Activated T-cell treated with anti-CD3 and anti-CD28 coated beads, Interleukin-2, amount 50 U/mL, for 72 hours (primary cell): Measurements from ENCODE around the gene NR2F2. TPM values are rescaled to one million over a fixed set of nuclear protein-coding genes. Genes with fewer than 3 reads are reported as not detected.

Experiments used
- ATAC-seq, 2 donors: fragments of 150-1000 bp; cut with Tn5 transposase; replicated peaks in 1 of 2; 2 replicates each; pipeline ENCODE4 v1.10.0; 2021; ENCODE audit warnings: moderate library complexity in 2 of 2, mild to moderate bottlenecking in 1 of 2
- DNase-seq, 2 donors: peaks; one replicate each; pipeline ENCODE4 v3.0.0; 2021 to 2022; ENCODE audit warnings: mixed read lengths in 1 of 2
- H3K27ac Mint-ChIP-seq: one replicate; pipeline ENCODE4 v1.8.0; 2022; ENCODE audit warnings: mild to moderate bottlenecking, moderate library complexity, mixed read lengths
- H3K27me3 Mint-ChIP-seq: one replicate; pipeline ENCODE4 v1.8.0; 2022; ENCODE audit warnings: low read depth, mixed read lengths
- H3K36me3 Mint-ChIP-seq, 2 donors: one replicate each; pipeline ENCODE4 v1.8.0; 2022; ENCODE audit warnings: mixed read lengths in 2 of 2, mild to moderate bottlenecking in 1 of 2; ENCODE audit not compliant: insufficient read depth in 2 of 2
- H3K4me1 Mint-ChIP-seq: one replicate; pipeline ENCODE4 v1.8.0; 2022; ENCODE audit warnings: low read depth, mixed read lengths
- H3K4me3 Mint-ChIP-seq, 2 donors: one replicate each; pipeline ENCODE4 v1.8.0; 2022; ENCODE audit warnings: mild to moderate bottlenecking in 2 of 2, mixed read lengths in 2 of 2, moderate library complexity in 2 of 2
- H3K9me3 Mint-ChIP-seq, 2 donors: one replicate each; pipeline ENCODE4 v1.8.0; 2022; ENCODE audit warnings: mixed read lengths in 2 of 2
- total RNA-seq, 2 donors: library from RNA; stranded (reverse); gene quantifications; one replicate each; pipeline ENCODE4 v1.2.3, GENCODE V29; 2022

The NR2F2 gene
- total RNA-seq, 2 donors from 2014 or later, result not detected

GRCh38 chr15:96361309-96362010 is 31.0 kb downstream of the NR2F2 start:
- ATAC-seq, result no peak

GRCh38 chr15:96362011-96362754 is 31.7 kb downstream of the NR2F2 start:
- peaks cover 18% of the 10 kb centered on the region for H3K4me1 Mint-ChIP-seq
- H3K27ac Mint-ChIP-seq, result peak overlapping the region; percentile 63
- peaks cover 4 to 11% of the 10 kb centered on the region in 2 donors for H3K36me3 Mint-ChIP-seq
- ATAC-seq (no peak), DNase-seq (no peak)
- peaks cover 83% of the 10 kb centered on the region for H3K27me3 Mint-ChIP-seq
- H3K9me3 Mint-ChIP-seq, result no peaks in the 10 kb centered on the region
- no peak overlapping the region for H3K4me3 Mint-ChIP-seq

More at GRCh38 chr15:96361309-96362010, 31.0 kb downstream of the NR2F2 start:
- Mint-ChIP-seq H3K4me1 (peaks cover 24% of the 10 kb centered on the region), H3K9me3 (no peaks in the 10 kb centered on the region), H3K36me3 (peaks cover 4 to 11% of the 10 kb centered on the region in 2 donors), H3K27me3 (peaks cover 79% of the 10 kb centered on the region), H3K27ac (no peak overlapping the region), H3K4me3 (peak overlapping the region in 1 of 2 donors; percentile 42)
- DNase-seq, result no peak

GRCh38 chr15:96362755-96363651 is 32.5 kb downstream of the NR2F2 start:
- Mint-ChIP-seq H3K36me3 (peaks cover 5 to 11% of the 10 kb centered on the region in 2 donors), H3K27me3 (peaks cover 83% of the 10 kb centered on the region), H3K9me3 (no peaks in the 10 kb centered on the region), H3K4me3 (no peak overlapping the region), H3K4me1 (peaks cover 12% of the 10 kb centered on the region), H3K27ac (peak overlapping the region; percentile 42)
- no peak for DNase-seq
- ATAC-seq, result no peak

GRCh38 chr15:96363707-96364106 is 33.2 kb downstream of the NR2F2 start:
- peaks cover 7 to 8% of the 10 kb centered on the region in 2 donors for H3K36me3 Mint-ChIP-seq
- peaks cover 6% of the 10 kb centered on the region for H3K4me1 Mint-ChIP-seq
- no peak for ATAC-seq
- peak overlapping the region; percentile 42 for H3K27ac Mint-ChIP-seq
- no peaks in the 10 kb centered on the region for H3K9me3 Mint-ChIP-seq
- no peak for DNase-seq
- peaks cover 83% of the 10 kb centered on the region for H3K27me3 Mint-ChIP-seq
- H3K4me3 Mint-ChIP-seq, result no peak overlapping the region

GRCh38 chr15:96365781-96366525 is 35.5 kb downstream of the NR2F2 start:
- H3K27me3 Mint-ChIP-seq, result peaks cover 89% of the 10 kb centered on the region
- H3K4me1 Mint-ChIP-seq, result no peaks in the 10 kb centered on the region
- H3K27ac Mint-ChIP-seq, result no peak overlapping the region
- ATAC-seq (no peak), DNase-seq (no peak)
- H3K4me3 Mint-ChIP-seq, result peak overlapping the region in 1 of 2 donors; percentile 39
- peaks cover 7 to 10% of the 10 kb centered on the region in 2 donors for H3K36me3 Mint-ChIP-seq
- peaks cover 0 to 2% of the 10 kb centered on the region in 2 donors for H3K9me3 Mint-ChIP-seq

GRCh38 chr15:96366526-96366877 is 36.0 kb downstream of the NR2F2 start:
- DNase-seq, result no peak
- Mint-ChIP-seq H3K9me3 (peaks cover 0 to 2% of the 10 kb centered on the region in 2 donors), H3K4me1 (no peaks in the 10 kb centered on the region), H3K27me3 (peaks cover 83% of the 10 kb centered on the region), H3K36me3 (peaks cover 7 to 8% of the 10 kb centered on the region in 2 donors), H3K4me3 (no peak overlapping the region), H3K27ac (no peak overlapping the region)
- no peak for ATAC-seq

GRCh38 chr15:96367311-96368200 is 37.1 kb downstream of the NR2F2 start:
- no peaks in the 10 kb centered on the region for H3K4me1 Mint-ChIP-seq
- H3K4me3 Mint-ChIP-seq, result no peak overlapping the region
- DNase-seq (no peak), ATAC-seq (no peak)
- no peak overlapping the region for H3K27ac Mint-ChIP-seq
- peaks cover 5% of the 10 kb centered on the region in 2 donors for H3K36me3 Mint-ChIP-seq
- peaks cover 79% of the 10 kb centered on the region for H3K27me3 Mint-ChIP-seq
- H3K9me3 Mint-ChIP-seq, result peaks cover 0 to 2% of the 10 kb centered on the region in 2 donors

GRCh38 chr15:96369351-96369750 is 38.9 kb downstream of the NR2F2 start:
- ATAC-seq (no peak), DNase-seq (no peak)
- Mint-ChIP-seq H3K4me3 (no peak overlapping the region), H3K27ac (no peak overlapping the region), H3K27me3 (peaks cover 66% of the 10 kb centered on the region), H3K4me1 (no peaks in the 10 kb centered on the region), H3K36me3 (peaks cover 5% of the 10 kb centered on the region in 2 donors), H3K9me3 (peaks cover 1 to 4% of the 10 kb centered on the region in 2 donors)

GRCh38 chr15:96369825-96370621 is 39.5 kb downstream of the NR2F2 start:
- Mint-ChIP-seq H3K4me1 (no peaks in the 10 kb centered on the region), H3K27ac (no peak overlapping the region), H3K36me3 (peaks cover 5% of the 10 kb centered on the region in 2 donors), H3K4me3 (no peak overlapping the region), H3K9me3 (peaks cover 1 to 4% of the 10 kb centered on the region in 2 donors), H3K27me3 (peaks cover 59% of the 10 kb centered on the region)
- DNase-seq, result no peak
- no peak for ATAC-seq

- ATAC-seq (no peak), DNase-seq (no peak)
- Mint-ChIP-seq H3K9me3 (peaks cover 1 to 4% of the 10 kb centered on the region in 2 donors), H3K27ac (no peak overlapping the region), H3K27me3 (peaks cover 42% of the 10 kb centered on the region), H3K36me3 (peaks cover 2 to 4% of the 10 kb centered on the region in 2 donors), H3K4me1 (no peaks in the 10 kb centered on the region), H3K4me3 (no peak overlapping the region)
These were observed 42.1 kb downstream of the NR2F2 start for GRCh38 chr15:96372554-96372953.

GRCh38 chr15:96374499-96374898 is 44.0 kb downstream of the NR2F2 start:
- no peak overlapping the region for H3K4me3 Mint-ChIP-seq
- DNase-seq, result no peak
- no peaks in the 10 kb centered on the region for H3K4me1 Mint-ChIP-seq
- H3K27me3 Mint-ChIP-seq, result peaks cover 23% of the 10 kb centered on the region
- H3K27ac Mint-ChIP-seq, result no peak overlapping the region
- no peak for ATAC-seq
- peaks cover 0 to under 1% of the 10 kb centered on the region in 2 donors for H3K36me3 Mint-ChIP-seq
- H3K9me3 Mint-ChIP-seq, result peaks cover 1 to 4% of the 10 kb centered on the region in 2 donors
